HCT116 (cell line): ENCODE results near the gene CHRNA5. TPM values are rescaled to one million over a fixed set of nuclear protein-coding genes. Genes with fewer than 3 reads are reported as not detected.

Experiments
- ATAC-seq: fragments of 200-7000 bp; cut with Tn5 transposase; 2 replicates; pipeline ENCODE4 v1.9.1; 2020; ENCODE audit warnings: mild to moderate bottlenecking, moderate library complexity
- BruUV-seq: library from RNA; stranded (reverse); fragments of 400-500 nt; replicated peaks from 2 replicates; lab custom pipeline; 2021; lab: Mats Ljungman, UMichigan
- CTCF ChIA-PET: fragments of 300-600 bp; sonication (Branson Sonifier 250); formaldehyde crosslinking; loops from one replicate; lab custom pipeline; 2021; ENCODE audit warnings: antibody characterized with exemption; lab: Charles Lee
- POLR2A ChIA-PET: fragments of 300-600, 350-600 bp; sonication (Branson Sonifier 250); formaldehyde crosslinking; loops from one replicate; lab custom pipeline; 2021; ENCODE audit warnings: antibody characterized with exemption; lab: Charles Lee
- RAD21 ChIA-PET, 2 experiments: fragments of 300-600 bp; sonication (Branson Sonifier 250); formaldehyde crosslinking; loops; one replicate each; lab custom pipeline; 2023; ENCODE audit warnings: low total read pairs in 2 of 2; ENCODE audit not compliant: uncharacterized antibody in 2 of 2, unreplicated experiment in 2 of 2, low non-redundant PET in 1 of 2; lab: Charles Lee
- DNase-seq: peaks from one replicate; pipeline ENCODE4 v3.0.0-alpha.2; 2010; ENCODE audit warnings: low read depth, low spot score
- H2AFZ ChIP-seq: fragments of 200-600 bp; shearing (Covaris generic), sonication (generic); 2 replicates; pipeline ENCODE4 v1.6.1; 2017; ENCODE audit warnings: low read depth, mixed run types, mixed read lengths, antibody characterized with exemption, low read length; ENCODE audit not compliant: poor library complexity, severe bottlenecking
- H3K27ac ChIP-seq: 2 replicates; pipeline ENCODE4 v1.5.1; 2012; ENCODE audit warnings: low read depth, low read length
- H3K27me3 ChIP-seq: fragments of 200-600 bp; sonication (generic); 2 replicates; pipeline ENCODE4 v1.6.1; 2016; ENCODE audit warnings: mixed run types, low read length, mixed read lengths; ENCODE audit not compliant: insufficient read depth
- H3K36me3 ChIP-seq, 2 experiments: fragments of 200-500 bp in 1 of 2; fragments of 200-600 bp in 1 of 2; sonication (Bioruptor generic) in 1 of 2; sonication (generic) in 1 of 2; 2 replicates each; pipeline versions ENCODE4 v1.5.1 to v1.6.1; 2014 to 2016; ENCODE audit warnings: low read length in 2 of 2, inconsistent platforms in 1 of 2, mixed read lengths in 1 of 2, mixed run types in 1 of 2; ENCODE audit not compliant: insufficient read depth in 2 of 2, control insufficient read depth in 1 of 2
- H3K4me1 ChIP-seq, 2 experiments: fragments of 200-600 bp in 1 of 2; sonication (generic) in 1 of 2; 2 replicates each; pipeline versions ENCODE4 v1.5.1 to v1.6.1; 2012 to 2017; ENCODE audit warnings: low read length in 2 of 2, inconsistent platforms in 1 of 2, mild to moderate bottlenecking in 1 of 2, mixed read lengths in 1 of 2, mixed run types in 1 of 2, moderate library complexity in 1 of 2; ENCODE audit not compliant: insufficient read depth in 2 of 2, control insufficient read depth in 1 of 2
- H3K4me2 ChIP-seq: fragments of 200-600 bp; sonication (generic); 2 replicates; pipeline ENCODE4 v1.6.1; 2017; ENCODE audit warnings: mixed run types, low read length, mixed read lengths
- H3K4me3 ChIP-seq, 2 experiments: fragments of 200-600 bp in 1 of 2; sonication (generic) in 1 of 2; replicated peaks in 1 of 2; 2 replicates each; pipeline ENCODE4 v1.5.1; 2011 to 2016; ENCODE audit warnings: low read length in 2 of 2, control low read depth in 1 of 2, low read depth in 1 of 2, mild to moderate bottlenecking in 1 of 2, mixed read lengths in 1 of 2, mixed run types in 1 of 2
- H3K79me2 ChIP-seq: fragments of 200-600 bp; sonication (generic); 2 replicates; pipeline ENCODE4 v1.6.1; 2017; ENCODE audit warnings: mild to moderate bottlenecking, mixed run types, low read length, moderate library complexity, mixed read lengths; ENCODE audit not compliant: insufficient read depth
- H3K9ac ChIP-seq: fragments of 200-600 bp; sonication (generic); 2 replicates; pipeline ENCODE4 v1.6.1; 2016; ENCODE audit warnings: low read length, mixed read lengths
- H3K9me2 ChIP-seq: fragments of 200-600 bp; sonication (generic), shearing (Covaris generic); 2 replicates; pipeline ENCODE4 v1.6.1; 2017; ENCODE audit warnings: mixed run types, mild to moderate bottlenecking, moderate library complexity; ENCODE audit not compliant: insufficient read depth
- H3K9me3 ChIP-seq, 2 experiments: fragments of 200-500 bp in 1 of 2; fragments of 200-600 bp in 1 of 2; sonication (Bioruptor generic) in 1 of 2; sonication (generic) in 1 of 2; 2 replicates each; pipeline ENCODE4 v1.6.1; 2014 to 2017; ENCODE audit warnings: low read length in 2 of 2, mixed read lengths in 2 of 2, inconsistent platforms in 1 of 2, low read depth in 1 of 2, mild to moderate bottlenecking in 1 of 2, mixed run types in 1 of 2, moderate library complexity in 1 of 2; ENCODE audit not compliant: control insufficient read depth in 1 of 2, insufficient read depth in 1 of 2
- H4K20me1 ChIP-seq: fragments of 200-600 bp; sonication (generic), shearing (Covaris generic); 2 replicates; pipeline ENCODE4 v1.6.1; 2017; ENCODE audit warnings: mixed run types, mild to moderate bottlenecking, moderate library complexity; ENCODE audit not compliant: insufficient read depth
- CEBPB ChIP-seq: IDR thresholded peaks from 2 replicates; pipeline ENCODE4 v1.6.1; 2012; ENCODE audit warnings: low read depth
- CTCF ChIP-seq, 3 experiments: fragments of 200-600 bp in 1 of 3; sonication (generic) in 1 of 3; IDR thresholded peaks in 2 of 3; conservative IDR thresholded peaks in 1 of 3; 2 replicates each; pipeline ENCODE4 v1.5.1; 2012 to 2017; ENCODE audit warnings: low read depth in 2 of 3, low read length in 2 of 3, antibody characterized with exemption in 1 of 3, borderline replicate concordance in 1 of 3, control low read depth in 1 of 3, mild to moderate bottlenecking in 1 of 3, mixed read lengths in 1 of 3, mixed run types in 1 of 3, moderate library complexity in 1 of 3; ENCODE audit not compliant: insufficient read depth in 1 of 3
- ELF1 ChIP-seq: IDR thresholded peaks from 2 replicates; pipeline ENCODE4 v1.6.1; 2012; ENCODE audit warnings: low read depth, borderline replicate concordance
- EZH2 ChIP-seq: fragments of 200-600 bp; sonication (generic); IDR thresholded peaks from 2 replicates; pipeline ENCODE4 v1.6.1; 2017; ENCODE audit warnings: antibody characterized with exemption, mixed run types
- EZH2phosphoT487 ChIP-seq: fragments of 200-600 bp; IDR thresholded peaks from 2 replicates; pipeline ENCODE4 v1.6.1; 2018; ENCODE audit warnings: antibody characterized with exemption, borderline replicate concordance
- FOSL1 ChIP-seq: IDR thresholded peaks from 2 replicates; pipeline ENCODE4 v1.6.1; 2012; ENCODE audit warnings: low read depth
- SIN3A ChIP-seq: IDR thresholded peaks from 2 replicates; pipeline ENCODE4 v1.6.1; 2012; ENCODE audit warnings: low read depth
- SRF ChIP-seq: IDR thresholded peaks from 2 replicates; pipeline ENCODE4 v1.6.1; 2012; ENCODE audit warnings: low read depth
- ZFX ChIP-seq: fragments of 450-650 bp; IDR thresholded peaks from 2 replicates; pipeline ENCODE4 v1.6.1; 2017
- intact Hi-C: fragments of 100-400 bp; cut with micrococcal nuclease; formaldehyde crosslinking; loops from 2 replicates; pipeline ENCODE4 v1.10.0; 2022
- total RNA-seq: library from RNA; stranded (reverse); gene quantifications from one replicate; pipeline ENCODE4 v1.2.1, GENCODE V29; 2021; ENCODE audit not compliant: unreplicated experiment

CHRNA5 gene
- total RNA-seq, 1 experiment from 2014 or later, result 25.2 TPM

- H3K36me3 ChIP-seq, result no peaks in the 10 kb centered on the region
- no TSS peak for BruUV-seq
- H3K4me2 ChIP-seq, result no peak overlapping the region
- H3K9me2 ChIP-seq, result no peaks in the 10 kb centered on the region
- POLR2A ChIA-PET, result no interaction called here
- intact Hi-C loops, result no loop called here
- TF ChIP-seq CEBPB (no peak), EZH2phosphoT487 (no peak), ELF1 (no peak), CTCF (IDR thresholded peaks at IDR 0.05 in 2 of 3, conservative IDR thresholded peaks at IDR 0.05 in 1 of 3; ENCODE audit: borderline replicate concordance in 1 of 3, insufficient read depth in 1 of 3, low read depth in 2 of 3, low read length in 2 of 3) (no peak), ZFX (no peak), EZH2 (no peak), SIN3A (no peak), FOSL1 (no peak), SRF (no peak)
- no peak overlapping the region for H3K27ac ChIP-seq
- peaks cover 6 to 9% of the 10 kb centered on the region in 2 experiments; a peak in 1 of 4 replicates for H3K9me3 ChIP-seq
- DNase-seq (no peak), ATAC-seq (no peak)
- H4K20me1 ChIP-seq, result no peaks in the 10 kb centered on the region
- H3K27me3 ChIP-seq, result no peaks in the 10 kb centered on the region
- H3K9ac ChIP-seq, result no peak overlapping the region
- CTCF ChIA-PET, result interaction anchor here (1.7 kb wide), 1 partner anchor 10 kb away, joined by 3 read pairs; no protein-coding TSS in a partner anchor
- RAD21 ChIA-PET, result no interaction called here
- no peaks in the 10 kb centered on the region for H3K79me2 ChIP-seq
- no peak overlapping the region for H3K4me3 ChIP-seq
- H3K4me1 ChIP-seq, result no peaks in the 10 kb centered on the region
- H2AFZ ChIP-seq, result no peak overlapping the region
Observed at GRCh38 chr15:78629031-78629715, 63.9 kb downstream of the CHRNA5 start.
